ENCODE results near the gene PCSK4. TPM values are rescaled to one million over a fixed set of nuclear protein-coding genes. Genes with fewer than 3 reads are reported as not detected.

The PCSK4 gene
- total and polyA plus RNA-seq, 2 of the 13 experiments (the other 11 are each of a cell fraction or from before 2014, with no cell fraction given), result 2.0 to 2.7 TPM

GRCh38 chr19:1501200-1501595, 11.0 kb upstream of the PCSK4 start (continued):
- TF ChIP-seq ZBTB40 (IDR thresholded peaks at IDR 0.05), result no peak
- 0 out of 2 replicates have a peak, but pooled peaks have one; percentile 12 for TF ChIP-seq ZBTB40 (CRISPR knock-in tag; IDR thresholded peaks at IDR 0.05)
- 0 out of 2 replicates have a peak, but pooled peaks have one; percentile 27 for TF ChIP-seq ZSCAN25 (CRISPR knock-in tag; IDR thresholded peaks at IDR 0.05)
- TF ChIP-seq PITX1 (CRISPR knock-in tag; IDR thresholded peaks at IDR 0.05), result no peak
- TF ChIP-seq ARHGAP35 (CRISPR knock-in tag; IDR thresholded peaks at IDR 0.05; ENCODE audit: borderline replicate concordance), result no peak
- TF ChIP-seq ZNF484 (CRISPR knock-in tag; IDR thresholded peaks at IDR 0.05; ENCODE audit: borderline replicate concordance, low read depth), result no peak
- TF ChIP-seq HNF4A (CRISPR knock-in tag; IDR thresholded peaks at IDR 0.05), result peak; percentile 38; the same call in 1 of the 2 replicates
- no peak for TF ChIP-seq ARID4A (CRISPR knock-in tag; IDR thresholded peaks at IDR 0.05; ENCODE audit: borderline replicate concordance)
- peak; percentile 39; the same call in 1 of the 2 replicates for TF ChIP-seq PPARG (CRISPR knock-in tag; conservative IDR thresholded peaks at IDR 0.05)
- TF ChIP-seq IRF1 (CRISPR knock-in tag; IDR thresholded peaks at IDR 0.05; ENCODE audit: low read depth), result no peak
- TF ChIP-seq ZBTB49 (CRISPR knock-in tag; IDR thresholded peaks at IDR 0.05; ENCODE audit: borderline replicate concordance), result no peak
- TF ChIP-seq HNF4G (IDR thresholded peaks at IDR 0.05; ENCODE audit: borderline replicate concordance, low read depth, low read length), result peak; percentile 40; the same call in 1 of the 2 replicates
- TF ChIP-seq HNF4G (CRISPR knock-in tag; IDR thresholded peaks at IDR 0.05; ENCODE audit: borderline replicate concordance, low read depth), result no peak

All from HepG2 (cell line).